ENCODE results near the gene STMP1.
"Not testable (repeated sequence)": the region's sequence is repeated elsewhere in the genome, so short reads cannot be mapped to it uniquely, and the experiment has no call there.

The STMP1 gene

GRCh38 chr7:135684136-135684535, 21.8 kb downstream of the STMP1 start:
- H3K36me3 ChIP-seq (ENCODE audit: insufficient read depth, low read depth, low read length) = peaks cover 13% of the 10 kb centered on the region
- H3K4me1 ChIP-seq (ENCODE audit: insufficient read depth, low read length) = no peaks in the 10 kb centered on the region; the same call in 1 of the 2 replicates
- H3K27ac ChIP-seq (ENCODE audit: low read length) = no peak overlapping the region
- no peaks in the 10 kb centered on the region for H3K27me3 ChIP-seq (ENCODE audit: insufficient read depth, low read length)
- no peak overlapping the region for H3K4me3 ChIP-seq (ENCODE audit: low read length)
- no peak overlapping the region for H3K9ac ChIP-seq (ENCODE audit: low read depth, low read length)
- no peaks in the 10 kb centered on the region for H3K9me3 ChIP-seq (ENCODE audit: insufficient read depth, low read depth, low read length)

GRCh38 chr7:135684699-135685098, 22.4 kb downstream of the STMP1 start:
- H3K9ac ChIP-seq (ENCODE audit: low read depth, low read length) = no peak overlapping the region
- H3K9me3 ChIP-seq (ENCODE audit: insufficient read depth, low read depth, low read length) = no peaks in the 10 kb centered on the region
- H3K4me3 ChIP-seq (ENCODE audit: low read length) = no peak overlapping the region
- H3K36me3 ChIP-seq (ENCODE audit: insufficient read depth, low read depth, low read length) = peaks cover 18% of the 10 kb centered on the region
- no peak overlapping the region for H3K27ac ChIP-seq (ENCODE audit: low read length)
- no peaks in the 10 kb centered on the region for H3K27me3 ChIP-seq (ENCODE audit: insufficient read depth, low read length)
- H3K4me1 ChIP-seq (ENCODE audit: insufficient read depth, low read length) = no peaks in the 10 kb centered on the region; the same call in 1 of the 2 replicates

DNA sequence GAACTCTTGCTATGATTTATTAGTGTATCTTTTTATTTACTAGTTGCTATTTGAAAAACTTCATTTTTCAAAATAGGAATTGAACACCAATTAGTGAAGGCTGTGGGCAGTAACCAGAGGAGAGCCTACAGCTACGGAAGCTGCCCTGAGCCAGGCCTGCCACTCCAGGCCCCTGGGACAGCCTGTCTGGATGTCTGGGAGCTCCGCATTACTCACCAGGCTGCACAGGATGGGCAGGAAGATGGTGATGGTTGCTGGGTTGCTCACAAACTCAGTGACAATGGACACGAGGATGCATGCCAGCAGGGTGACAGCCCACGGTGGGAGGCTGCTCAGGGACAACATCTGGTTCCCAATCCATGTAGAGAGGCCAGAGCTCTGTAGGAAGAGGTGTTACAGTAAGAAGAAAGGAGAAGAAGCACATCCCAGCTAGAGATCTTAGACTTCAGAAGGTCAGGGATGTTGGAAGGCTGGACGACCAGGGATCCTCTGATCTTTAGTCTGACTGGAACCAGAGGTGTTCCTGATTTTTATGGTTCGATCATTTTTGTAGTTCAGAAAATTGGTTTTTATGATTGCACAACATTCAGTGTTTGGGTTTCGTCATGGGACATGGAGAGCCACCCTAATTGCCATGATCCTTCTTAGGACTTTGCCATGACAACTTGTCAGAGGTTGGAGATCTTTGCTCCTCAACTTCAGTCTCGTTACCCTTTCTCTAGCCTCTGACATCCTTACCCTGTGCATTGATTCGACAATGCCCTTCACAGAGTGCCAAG, 23.2 kb downstream of the STMP1 start:
- Histone ChIP-seq H3K27ac (ENCODE audit: low read length) (no peak overlapping the region), H3K4me1 (ENCODE audit: insufficient read depth, low read length) (no peaks in the 10 kb centered on the region; the same call in 1 of the 2 replicates), H3K36me3 (ENCODE audit: insufficient read depth, low read depth, low read length) (peaks cover 18% of the 10 kb centered on the region), H3K9me3 (ENCODE audit: insufficient read depth, low read depth, low read length) (no peaks in the 10 kb centered on the region), H3K4me3 (ENCODE audit: low read length) (no peak overlapping the region), H3K27me3 (ENCODE audit: insufficient read depth, low read length) (no peaks in the 10 kb centered on the region), H3K9ac (ENCODE audit: low read depth, low read length) (no peak overlapping the region)

- Histone ChIP-seq H3K4me1 (ENCODE audit: insufficient read depth, low read length) (no peaks in the 10 kb centered on the region; the same call in 1 of the 2 replicates), H3K27ac (ENCODE audit: low read length) (no peak overlapping the region), H3K4me3 (ENCODE audit: low read length) (no peak overlapping the region), H3K27me3 (ENCODE audit: insufficient read depth, low read length) (no peaks in the 10 kb centered on the region), H3K9me3 (ENCODE audit: insufficient read depth, low read depth, low read length) (no peaks in the 10 kb centered on the region), H3K36me3 (ENCODE audit: insufficient read depth, low read depth, low read length) (peaks cover 10% of the 10 kb centered on the region), H3K9ac (ENCODE audit: low read depth, low read length) (no peak overlapping the region)
Observed at GRCh38 chr7:135687466-135687865, 25.2 kb downstream of the STMP1 start.

DNA sequence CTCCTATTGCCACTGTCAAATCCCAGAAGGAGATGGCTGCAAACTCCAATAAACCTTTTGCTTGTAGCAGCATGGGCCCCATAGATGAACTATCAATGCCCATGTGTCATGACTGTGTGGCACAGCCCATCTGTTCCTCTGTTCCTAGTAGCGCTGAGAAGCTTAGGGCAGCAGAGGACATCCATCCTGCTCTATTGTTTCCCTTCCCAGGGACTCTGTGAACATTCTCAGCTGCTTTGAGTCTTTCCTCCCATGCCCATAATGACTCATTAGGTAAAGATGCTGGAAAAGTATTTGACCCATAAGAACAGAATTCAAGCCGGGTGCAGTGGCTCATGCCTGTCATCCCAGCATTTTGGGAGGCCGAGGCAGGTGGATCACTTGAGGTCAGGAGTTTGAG, 28.3 kb downstream of the STMP1 start:
- no peak overlapping the region for H3K27ac ChIP-seq (ENCODE audit: low read length)
- H3K4me3 ChIP-seq (ENCODE audit: low read length) = no peak overlapping the region
- H3K9ac ChIP-seq (ENCODE audit: low read depth, low read length) = no peak overlapping the region
- H3K27me3 ChIP-seq (ENCODE audit: insufficient read depth, low read length) = no peaks in the 10 kb centered on the region
- H3K9me3 ChIP-seq (ENCODE audit: insufficient read depth, low read depth, low read length) = no peaks in the 10 kb centered on the region
- peaks cover 8% of the 10 kb centered on the region for H3K36me3 ChIP-seq (ENCODE audit: insufficient read depth, low read depth, low read length)
- H3K4me1 ChIP-seq (ENCODE audit: insufficient read depth, low read length) = no peaks in the 10 kb centered on the region; the same call in 1 of the 2 replicates

GRCh38 chr7:135692055-135692454, 29.7 kb downstream of the STMP1 start:
- Histone ChIP-seq H3K9ac (ENCODE audit: low read depth, low read length) (no peak overlapping the region), H3K36me3 (ENCODE audit: insufficient read depth, low read depth, low read length) (peaks cover 5% of the 10 kb centered on the region), H3K27ac (ENCODE audit: low read length) (no peak overlapping the region), H3K4me1 (ENCODE audit: insufficient read depth, low read length) (no peaks in the 10 kb centered on the region), H3K4me3 (ENCODE audit: low read length) (no peak overlapping the region), H3K9me3 (ENCODE audit: insufficient read depth, low read depth, low read length) (no peaks in the 10 kb centered on the region), H3K27me3 (ENCODE audit: insufficient read depth, low read length) (no peaks in the 10 kb centered on the region)

- not testable (repeated sequence) for H3K27me3 ChIP-seq (ENCODE audit: insufficient read depth, low read length); H3K9ac ChIP-seq (ENCODE audit: low read depth, low read length); H3K4me1 ChIP-seq (ENCODE audit: insufficient read depth, low read length); H3K36me3 ChIP-seq (ENCODE audit: insufficient read depth, low read depth, low read length); H3K4me3 ChIP-seq (ENCODE audit: low read length); H3K9me3 ChIP-seq (ENCODE audit: insufficient read depth, low read depth, low read length); H3K27ac ChIP-seq (ENCODE audit: low read length)
Observed at GRCh38 chr7:135692606-135693005, 30.3 kb downstream of the STMP1 start.

GRCh38 chr7:135693558-135693957, 31.2 kb downstream of the STMP1 start:
- H3K36me3 ChIP-seq (ENCODE audit: insufficient read depth, low read depth, low read length) = peaks cover 5% of the 10 kb centered on the region
- no peaks in the 10 kb centered on the region for H3K9me3 ChIP-seq (ENCODE audit: insufficient read depth, low read depth, low read length)
- no peaks in the 10 kb centered on the region for H3K27me3 ChIP-seq (ENCODE audit: insufficient read depth, low read length)
- no peak overlapping the region for H3K9ac ChIP-seq (ENCODE audit: low read depth, low read length)
- H3K4me3 ChIP-seq (ENCODE audit: low read length) = no peak overlapping the region
- H3K4me1 ChIP-seq (ENCODE audit: insufficient read depth, low read length) = no peaks in the 10 kb centered on the region
- no peak overlapping the region for H3K27ac ChIP-seq (ENCODE audit: low read length)

GRCh38 chr7:135697276-135698049, 35.1 kb downstream of the STMP1 start:
- no peaks in the 10 kb centered on the region for H3K36me3 ChIP-seq (ENCODE audit: insufficient read depth, low read depth, low read length)
- no peaks in the 10 kb centered on the region for H3K4me1 ChIP-seq (ENCODE audit: insufficient read depth, low read length)
- no peaks in the 10 kb centered on the region for H3K27me3 ChIP-seq (ENCODE audit: insufficient read depth, low read length)
- no peak overlapping the region for H3K9ac ChIP-seq (ENCODE audit: low read depth, low read length)
- no peaks in the 10 kb centered on the region for H3K9me3 ChIP-seq (ENCODE audit: insufficient read depth, low read depth, low read length)
- no peak overlapping the region for H3K27ac ChIP-seq (ENCODE audit: low read length)
- H3K4me3 ChIP-seq (ENCODE audit: low read length) = no peak overlapping the region

DNA sequence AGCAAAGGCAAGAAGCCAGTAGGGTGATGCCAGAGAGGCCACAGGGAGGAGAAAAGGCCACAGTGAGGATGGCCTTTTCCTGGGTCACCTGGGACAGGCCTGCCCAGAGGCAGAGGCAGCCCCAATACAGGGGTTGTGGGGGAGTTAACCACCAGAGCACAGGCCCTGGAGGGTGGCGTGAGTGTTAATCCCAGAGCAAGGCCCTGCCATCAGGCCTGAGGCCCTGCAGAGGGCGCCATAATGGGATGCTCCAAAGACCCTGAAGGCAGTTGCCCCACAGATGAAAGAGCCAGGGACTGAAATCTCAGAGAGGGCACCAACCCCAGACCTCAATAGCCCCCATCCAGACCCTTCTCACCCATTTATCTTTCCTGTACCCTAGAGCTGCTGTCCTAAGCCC, 41.8 kb downstream of the STMP1 start:
- Histone ChIP-seq H3K27ac (ENCODE audit: low read length) (no peak overlapping the region), H3K4me1 (ENCODE audit: insufficient read depth, low read length) (no peaks in the 10 kb centered on the region), H3K9ac (ENCODE audit: low read depth, low read length) (no peak overlapping the region), H3K9me3 (ENCODE audit: insufficient read depth, low read depth, low read length) (no peaks in the 10 kb centered on the region), H3K36me3 (ENCODE audit: insufficient read depth, low read depth, low read length) (no peaks in the 10 kb centered on the region), H3K27me3 (ENCODE audit: insufficient read depth, low read length) (no peaks in the 10 kb centered on the region), H3K4me3 (ENCODE audit: low read length) (no peak overlapping the region)

GRCh38 chr7:135704698-135705097, 42.4 kb downstream of the STMP1 start:
- Histone ChIP-seq H3K9me3 (ENCODE audit: insufficient read depth, low read depth, low read length) (no peaks in the 10 kb centered on the region), H3K4me3 (ENCODE audit: low read length) (no peak overlapping the region), H3K36me3 (ENCODE audit: insufficient read depth, low read depth, low read length) (no peaks in the 10 kb centered on the region), H3K27me3 (ENCODE audit: insufficient read depth, low read length) (no peaks in the 10 kb centered on the region), H3K27ac (ENCODE audit: low read length) (no peak overlapping the region), H3K4me1 (ENCODE audit: insufficient read depth, low read length) (no peaks in the 10 kb centered on the region), H3K9ac (ENCODE audit: low read depth, low read length) (no peak overlapping the region)
